Measurements from ENCODE around the gene CDKN1A.
A peak's percentile ranks its signal among the peaks of the same experiment; 100 is the strongest.
"Not testable (repeated sequence)": the region's sequence is repeated elsewhere in the genome, so short reads cannot be mapped to it uniquely, and the experiment has no call there.

Gene CDKN1A

DNA sequence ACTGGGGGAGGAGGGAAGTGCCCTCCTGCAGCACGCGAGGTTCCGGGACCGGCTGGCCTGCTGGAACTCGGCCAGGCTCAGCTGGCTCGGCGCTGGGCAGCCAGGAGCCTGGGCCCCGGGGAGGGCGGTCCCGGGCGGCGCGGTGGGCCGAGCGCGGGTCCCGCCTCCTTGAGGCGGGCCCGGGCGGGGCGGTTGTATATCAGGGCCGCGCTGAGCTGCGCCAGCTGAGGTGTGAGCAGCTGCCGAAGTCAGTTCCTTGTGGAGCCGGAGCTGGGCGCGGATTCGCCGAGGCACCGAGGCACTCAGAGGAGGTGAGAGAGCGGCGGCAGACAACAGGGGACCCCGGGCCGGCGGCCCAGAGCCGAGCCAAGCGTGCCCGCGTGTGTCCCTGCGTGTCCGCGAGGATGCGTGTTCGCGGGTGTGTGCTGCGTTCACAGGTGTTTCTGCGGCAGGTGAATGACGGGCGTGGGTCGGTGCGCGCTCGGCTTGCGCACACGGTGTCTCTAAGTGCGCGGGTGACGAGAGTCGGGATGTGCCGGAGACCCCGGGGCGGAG lies at the start of gene CDKN1A:
Gene CDKN1A, plus strand, starts transcription at position 227 of the 555 bp plus-strand sequence. CDS start 5,388 bp downstream, outside the sequence.
- DNase-seq (ENCODE audit: low spot score): peak; percentile 86

- DNase-seq (ENCODE audit: low spot score): no peak
Observed at GRCh38 chr6:36629784-36630183, 48.7 kb upstream of the CDKN1A start.

- DNase-seq (ENCODE audit: low spot score): no peak
Observed at GRCh38 chr6:36631326-36632011, 47.0 kb upstream of the CDKN1A start.

DNA sequence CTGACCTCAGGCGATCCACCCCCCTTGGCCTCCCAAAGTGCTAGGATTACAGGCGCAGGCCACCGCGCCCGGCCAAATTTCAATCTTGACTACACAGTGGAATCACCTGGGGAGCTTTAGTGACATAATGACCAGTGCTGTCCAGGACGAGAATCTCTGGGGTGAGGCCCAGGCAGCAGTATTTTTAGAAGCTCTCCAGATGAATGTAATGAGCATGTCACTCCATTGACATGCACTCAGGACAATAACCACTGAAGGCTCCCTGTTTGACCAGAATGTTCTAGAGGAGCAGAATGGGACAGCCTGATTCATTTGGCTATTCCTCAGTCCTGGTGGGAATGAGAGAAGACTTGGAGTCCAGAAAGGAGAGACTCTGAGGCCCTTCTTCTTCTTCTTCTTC lies 45.1 kb upstream of the CDKN1A start:
- no peak for DNase-seq (ENCODE audit: low spot score)

DNA sequence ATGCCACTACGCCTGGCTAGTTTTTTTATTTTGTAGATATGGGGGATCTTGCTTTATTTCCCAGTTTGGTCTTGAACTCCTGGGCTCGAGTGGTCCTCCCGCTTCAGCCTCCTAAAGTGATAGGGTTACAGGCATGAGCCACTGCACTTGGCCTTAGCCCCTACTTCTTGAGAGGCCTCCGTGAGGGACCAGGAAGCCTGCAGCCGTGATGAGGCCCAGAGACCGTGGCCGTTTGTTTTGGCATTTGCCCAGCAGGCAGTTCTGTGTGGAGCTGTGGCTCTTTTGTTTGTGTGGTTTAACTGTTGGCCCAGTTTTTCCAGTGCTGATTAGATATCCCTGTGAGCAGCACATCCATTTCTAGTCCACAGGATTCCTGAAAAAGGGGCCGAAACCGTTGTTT lies 44.6 kb upstream of the CDKN1A start:
- no peak for DNase-seq (ENCODE audit: low spot score)

DNA sequence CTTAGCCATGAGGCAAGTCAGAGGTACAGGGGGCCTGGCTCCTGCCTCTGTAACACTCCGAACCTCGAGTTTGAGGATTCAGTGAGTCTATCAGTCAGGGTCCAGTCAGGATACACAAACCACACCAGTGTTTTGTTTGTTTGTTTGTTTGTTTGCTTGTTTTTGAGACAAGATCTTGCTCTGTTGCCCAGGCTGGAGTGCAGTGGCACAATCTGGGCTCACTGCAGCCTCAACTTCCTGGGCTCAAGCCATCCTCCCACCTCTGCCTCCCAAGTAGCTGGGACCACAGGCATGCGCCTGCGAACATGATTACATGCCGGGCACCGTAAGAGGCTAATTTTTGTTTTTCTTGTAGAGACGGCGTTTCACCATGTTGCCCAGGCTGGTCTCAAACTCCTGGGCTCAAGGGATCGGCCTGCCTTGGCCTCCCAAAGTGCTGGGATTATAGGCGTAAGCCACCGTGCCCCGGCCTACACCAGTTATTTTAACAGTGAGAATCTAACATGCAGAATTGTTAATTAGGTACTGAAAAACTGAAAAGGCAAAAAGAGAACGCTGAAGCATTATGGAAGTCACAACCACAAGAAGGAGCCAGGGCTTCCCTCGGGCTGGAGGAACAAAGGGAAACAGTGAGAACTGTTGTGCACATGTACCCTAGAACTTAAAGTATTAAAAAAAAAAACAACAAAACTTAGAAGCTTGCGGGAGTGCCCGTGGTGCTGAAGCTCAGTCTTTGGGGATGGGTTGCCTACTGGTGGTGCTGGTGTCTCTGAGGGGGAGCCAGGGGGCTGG lies 44.0 kb upstream of the CDKN1A start:
- no peak for DNase-seq (ENCODE audit: low spot score)

- DNase-seq (ENCODE audit: low spot score): no peak
Observed at GRCh38 chr6:36636283-36636682, 42.2 kb upstream of the CDKN1A start.

GRCh38 chr6:36636687-36637418 lies 41.7 kb upstream of the CDKN1A start:
- DNase-seq (ENCODE audit: low spot score): no peak

- DNase-seq (ENCODE audit: low spot score): no peak
Observed at GRCh38 chr6:36638579-36638978, 39.9 kb upstream of the CDKN1A start.

DNA sequence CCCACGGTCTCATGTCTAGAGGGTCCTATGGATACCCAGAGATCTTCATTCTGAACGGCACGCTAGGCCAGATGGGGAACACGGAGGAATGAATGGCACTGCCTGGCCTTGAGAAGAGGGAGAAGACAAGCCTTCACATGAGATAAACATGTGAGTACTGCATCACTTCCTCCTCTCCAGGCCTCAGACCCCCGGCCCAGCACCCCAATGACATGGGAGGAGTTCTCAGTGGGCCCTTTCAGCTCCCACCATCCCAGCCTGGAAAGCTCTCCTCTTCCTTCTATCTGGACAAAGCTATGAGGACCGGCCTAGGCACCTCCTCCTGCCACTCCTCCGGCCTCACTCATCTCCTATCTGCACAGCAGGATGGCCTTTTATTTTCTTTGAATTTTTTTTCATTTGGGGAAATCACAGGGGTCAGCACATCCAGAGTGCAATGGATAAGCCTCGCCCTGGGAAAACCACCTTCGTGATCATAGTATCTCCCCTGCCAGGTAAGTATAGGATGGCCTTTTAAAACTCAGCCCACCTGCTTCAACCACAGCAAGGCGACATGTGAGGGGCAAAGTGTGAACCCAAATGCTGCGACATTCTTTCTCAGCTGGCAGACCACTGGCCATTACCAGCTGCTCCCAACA lies 39.2 kb upstream of the CDKN1A start:
- no peak for DNase-seq (ENCODE audit: low spot score)

GRCh38 chr6:36641543-36641942 lies 37.0 kb upstream of the CDKN1A start:
- no peak for DNase-seq (ENCODE audit: low spot score)

DNA sequence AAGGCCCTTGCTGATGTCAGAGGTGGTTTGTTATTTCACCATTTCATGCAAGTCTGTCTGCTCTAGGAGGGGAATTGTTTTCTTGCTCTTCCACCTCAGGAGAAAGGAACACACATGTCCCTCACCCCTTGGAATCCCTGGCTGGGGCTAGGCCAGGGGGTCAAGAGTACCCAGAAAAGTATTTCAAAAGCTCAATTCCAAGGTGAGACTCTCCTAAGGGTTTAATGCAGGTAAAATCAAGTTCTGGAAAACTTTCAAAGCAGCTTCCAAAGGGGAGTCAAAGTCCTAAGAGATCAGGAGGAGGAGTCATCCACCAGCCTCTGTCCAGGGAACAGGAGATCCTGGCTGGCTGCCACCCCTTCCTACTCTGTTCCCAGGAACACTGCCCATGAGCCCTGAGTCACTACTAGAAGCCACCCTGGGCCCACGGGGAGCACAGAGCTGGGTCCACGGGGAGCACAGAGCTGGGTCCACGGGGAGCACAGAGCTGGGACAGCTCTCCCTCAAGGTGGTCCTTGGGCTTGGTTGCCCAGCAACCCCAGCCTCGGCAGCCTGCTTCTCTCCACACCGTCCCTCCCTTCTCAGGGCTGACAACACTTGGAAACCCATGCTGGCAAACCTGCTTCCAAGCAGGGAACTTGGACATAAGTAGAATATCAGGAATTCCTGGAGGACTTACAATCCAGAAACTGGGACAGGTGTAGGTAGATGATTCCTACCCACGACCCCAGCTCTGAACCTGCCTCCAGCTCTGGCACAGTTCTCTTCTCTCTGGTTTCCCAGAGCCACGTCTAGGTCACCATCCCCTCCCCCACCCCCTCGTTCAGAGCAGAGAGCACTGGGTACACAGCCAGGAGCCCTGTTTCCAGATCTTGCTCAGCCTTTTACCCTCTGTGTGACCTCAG lies 35.3 kb upstream of the CDKN1A start:
- no peak for DNase-seq (ENCODE audit: low spot score)

DNA sequence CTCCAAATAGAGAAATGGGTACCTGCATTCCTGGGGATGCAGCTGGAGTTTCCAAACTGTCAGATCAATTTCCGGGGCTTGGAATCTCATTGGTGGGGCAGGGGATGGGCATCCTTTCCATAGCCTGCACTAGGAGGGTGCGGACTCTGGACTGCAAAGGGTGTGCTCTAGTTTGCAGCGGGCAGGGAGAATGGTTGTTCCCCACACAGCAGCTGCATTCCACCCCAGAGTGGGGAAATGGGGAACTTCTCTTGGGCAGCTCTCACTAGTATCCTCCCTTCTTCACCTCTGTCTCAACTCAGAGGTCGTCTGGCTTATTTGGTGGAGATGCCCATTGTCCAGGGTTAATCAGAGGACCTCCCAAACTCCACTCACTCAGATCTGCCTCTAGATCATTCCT lies 34.5 kb upstream of the CDKN1A start:
- DNase-seq (ENCODE audit: low spot score): no peak

GRCh38 chr6:36649086-36649485 lies 29.4 kb upstream of the CDKN1A start:
- DNase-seq (ENCODE audit: low spot score): no peak

GRCh38 chr6:36649701-36650484 lies 28.6 kb upstream of the CDKN1A start:
- no peak for DNase-seq (ENCODE audit: low spot score)

DNA sequence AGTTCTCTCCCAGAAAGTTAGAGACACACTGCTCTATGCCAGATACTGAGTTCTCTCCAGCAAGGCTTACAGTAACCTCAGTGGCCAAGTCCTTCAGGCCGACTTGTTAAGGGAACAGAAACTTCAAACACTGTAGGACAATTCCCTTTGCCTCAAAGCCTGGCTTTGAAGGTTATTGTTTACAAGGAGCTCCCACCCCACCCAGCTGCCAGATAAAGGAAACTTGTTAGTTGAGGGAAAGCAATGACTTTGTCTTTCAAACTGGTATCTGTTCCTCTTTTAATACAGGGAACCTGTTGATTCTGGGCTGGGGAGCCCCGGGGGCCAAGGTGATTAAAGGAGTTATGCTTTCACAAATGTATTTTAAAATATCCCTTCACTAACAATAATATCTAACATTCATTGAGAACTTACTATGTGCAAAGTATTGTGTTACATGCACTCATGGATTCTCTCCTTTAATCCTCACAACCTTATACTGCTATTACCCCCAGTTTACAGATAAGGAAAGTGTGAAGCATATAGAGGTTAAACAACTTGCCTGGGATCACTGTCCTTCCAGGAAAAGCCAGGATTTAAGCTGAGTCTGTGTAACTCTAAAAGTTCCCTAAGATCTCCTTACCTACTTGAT lies 27.6 kb upstream of the CDKN1A start:
- no peak for DNase-seq (ENCODE audit: low spot score)

GRCh38 chr6:36651659-36652379 lies 26.7 kb upstream of the CDKN1A start:
- no peak for DNase-seq (ENCODE audit: low spot score)

GRCh38 chr6:36654469-36654868 lies 24.0 kb upstream of the CDKN1A start:
- not testable (repeated sequence) for DNase-seq (ENCODE audit: low spot score)
